Measurements from ENCODE around the gene RAB27A.
"Not testable (repeated sequence)": the region's sequence is repeated elsewhere in the genome, so short reads cannot be mapped to it uniquely, and the experiment has no call there.

RAB27A gene

GRCh38 chr15:55290528-55291057, 980 bp upstream of the RAB27A start:
- H3K4me3 ChIP-seq (ENCODE audit: low read depth, low read length): peak overlapping the region; percentile 86
- TF ChIP-seq, protein P1, sequence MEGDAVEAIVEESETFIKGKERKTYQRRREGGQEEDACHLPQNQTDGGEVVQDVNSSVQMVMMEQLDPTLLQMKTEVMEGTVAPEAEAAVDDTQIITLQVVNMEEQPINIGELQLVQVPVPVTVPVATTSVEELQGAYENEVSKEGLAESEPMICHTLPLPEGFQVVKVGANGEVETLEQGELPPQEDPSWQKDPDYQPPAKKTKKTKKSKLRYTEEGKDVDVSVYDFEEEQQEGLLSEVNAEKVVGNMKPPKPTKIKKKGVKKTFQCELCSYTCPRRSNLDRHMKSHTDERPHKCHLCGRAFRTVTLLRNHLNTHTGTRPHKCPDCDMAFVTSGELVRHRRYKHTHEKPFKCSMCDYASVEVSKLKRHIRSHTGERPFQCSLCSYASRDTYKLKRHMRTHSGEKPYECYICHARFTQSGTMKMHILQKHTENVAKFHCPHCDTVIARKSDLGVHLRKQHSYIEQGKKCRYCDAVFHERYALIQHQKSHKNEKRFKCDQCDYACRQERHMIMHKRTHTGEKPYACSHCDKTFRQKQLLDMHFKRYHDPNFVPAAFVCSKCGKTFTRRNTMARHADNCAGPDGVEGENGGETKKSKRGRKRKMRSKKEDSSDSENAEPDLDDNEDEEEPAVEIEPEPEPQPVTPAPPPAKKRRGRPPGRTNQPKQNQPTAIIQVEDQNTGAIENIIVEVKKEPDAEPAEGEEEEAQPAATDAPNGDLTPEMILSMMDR (IDR thresholded peaks at IDR 0.05; ENCODE audit: low read depth, low read length, missing control alignments): peak; percentile 91
- in situ Hi-C loops (cut with HindIII; ENCODE audit: low sequenced_read_pairs): no loop called here
- DNase-seq (ENCODE audit: low read depth): peak; percentile 49

DNA sequence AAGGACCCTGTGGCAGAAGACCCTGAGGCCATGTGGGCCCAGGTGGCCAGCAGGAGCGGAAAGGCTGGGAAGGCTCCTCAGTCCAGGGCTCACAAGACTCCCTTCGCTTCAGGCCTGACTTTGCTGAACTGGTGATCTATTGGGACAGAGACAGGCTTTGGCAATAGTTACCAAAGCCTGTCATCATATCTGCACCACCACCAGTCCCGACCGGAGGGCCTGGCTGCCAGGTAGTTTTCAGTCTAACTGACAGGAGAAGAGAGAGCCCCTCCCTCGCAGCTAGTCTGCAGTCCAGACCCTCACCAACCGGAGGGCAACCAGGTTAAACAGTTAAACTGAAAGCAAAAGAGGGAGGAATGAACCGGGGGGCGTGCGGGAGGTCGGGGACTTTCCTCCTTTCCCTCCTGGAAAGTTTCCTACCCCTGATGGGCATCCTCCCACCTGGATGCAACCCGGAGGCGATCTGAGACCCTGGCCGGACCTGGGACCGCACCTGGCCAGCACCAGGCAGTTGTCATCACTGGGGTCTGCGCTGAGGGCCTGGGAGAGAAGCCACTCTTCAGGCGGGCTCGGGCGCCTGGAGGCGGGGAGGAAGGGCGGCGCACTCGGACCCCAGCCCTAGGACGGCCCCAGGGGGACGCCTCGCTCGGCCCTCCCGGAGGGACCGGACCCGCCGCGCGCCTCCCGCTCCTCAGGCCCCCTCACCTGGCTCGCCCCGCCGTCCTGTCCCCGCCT, 435 bp downstream of the RAB27A start:
- TF ChIP-seq, protein P1 (IDR thresholded peaks at IDR 0.05; ENCODE audit: low read depth, low read length, missing control alignments): no peak
- peak overlapping the region; percentile 86 for H3K4me3 ChIP-seq (ENCODE audit: low read depth, low read length)
- in situ Hi-C loops (cut with HindIII; ENCODE audit: low sequenced_read_pairs): no loop called here
- no peak for DNase-seq (ENCODE audit: low read depth)

- in situ Hi-C loops (cut with HindIII; ENCODE audit: low sequenced_read_pairs): no loop called here
- DNase-seq (ENCODE audit: low read depth): no peak
- TF ChIP-seq, protein P1 (IDR thresholded peaks at IDR 0.05; ENCODE audit: low read depth, low read length, missing control alignments): no peak
- H3K4me3 ChIP-seq (ENCODE audit: low read depth, low read length): no peak overlapping the region
These were observed 1.5 kb downstream of the RAB27A start for GRCh38 chr15:55288006-55288717.

DNA sequence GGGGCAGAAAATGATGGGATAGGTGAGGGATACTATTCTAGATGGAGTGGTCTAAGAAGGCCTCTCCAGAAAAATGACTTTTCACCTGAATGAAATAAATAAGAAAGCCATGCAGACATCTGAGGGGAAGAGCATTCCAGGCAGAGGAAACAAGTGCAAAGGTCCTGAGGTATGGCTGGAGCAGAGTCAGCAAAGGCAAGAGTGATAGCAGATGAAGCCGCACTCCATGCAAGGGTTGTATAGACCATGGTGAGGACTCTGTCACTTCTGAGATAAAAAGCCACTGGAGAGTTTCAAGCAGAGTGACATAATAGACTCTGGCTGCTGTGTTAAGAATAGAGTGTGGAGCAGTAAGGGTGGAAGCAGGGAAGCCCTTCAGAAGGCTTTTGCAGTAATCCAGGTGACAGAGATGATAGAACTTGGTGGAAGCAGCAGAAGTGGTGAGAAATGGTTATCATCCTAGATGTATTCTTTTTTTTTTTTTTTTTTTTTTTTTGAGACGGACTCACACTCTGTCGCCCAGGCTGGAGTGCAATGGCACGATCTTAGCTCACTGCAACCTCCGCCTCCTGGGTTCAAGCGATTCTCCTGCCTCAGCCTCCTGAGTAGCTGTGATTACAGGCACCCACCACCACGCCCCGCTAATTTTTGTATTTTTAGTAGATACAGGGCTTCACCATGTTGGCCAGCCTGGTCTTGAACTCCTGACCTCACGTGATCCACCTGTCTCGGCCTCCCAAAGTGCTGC, 3.0 kb downstream of the RAB27A start:
- DNase-seq (ENCODE audit: low read depth); in situ Hi-C loops (cut with HindIII; ENCODE audit: low sequenced_read_pairs); H3K4me3 ChIP-seq (ENCODE audit: low read depth, low read length): not testable (repeated sequence)

GRCh38 chr15:55284426-55284825, 5.2 kb downstream of the RAB27A start:
- no peak overlapping the region for H3K4me3 ChIP-seq (ENCODE audit: low read depth, low read length)
- no peak for DNase-seq (ENCODE audit: low read depth)
- in situ Hi-C loops (cut with HindIII; ENCODE audit: low sequenced_read_pairs): no loop called here
- TF ChIP-seq, protein P1 (IDR thresholded peaks at IDR 0.05; ENCODE audit: low read depth, low read length, missing control alignments): no peak

DNA sequence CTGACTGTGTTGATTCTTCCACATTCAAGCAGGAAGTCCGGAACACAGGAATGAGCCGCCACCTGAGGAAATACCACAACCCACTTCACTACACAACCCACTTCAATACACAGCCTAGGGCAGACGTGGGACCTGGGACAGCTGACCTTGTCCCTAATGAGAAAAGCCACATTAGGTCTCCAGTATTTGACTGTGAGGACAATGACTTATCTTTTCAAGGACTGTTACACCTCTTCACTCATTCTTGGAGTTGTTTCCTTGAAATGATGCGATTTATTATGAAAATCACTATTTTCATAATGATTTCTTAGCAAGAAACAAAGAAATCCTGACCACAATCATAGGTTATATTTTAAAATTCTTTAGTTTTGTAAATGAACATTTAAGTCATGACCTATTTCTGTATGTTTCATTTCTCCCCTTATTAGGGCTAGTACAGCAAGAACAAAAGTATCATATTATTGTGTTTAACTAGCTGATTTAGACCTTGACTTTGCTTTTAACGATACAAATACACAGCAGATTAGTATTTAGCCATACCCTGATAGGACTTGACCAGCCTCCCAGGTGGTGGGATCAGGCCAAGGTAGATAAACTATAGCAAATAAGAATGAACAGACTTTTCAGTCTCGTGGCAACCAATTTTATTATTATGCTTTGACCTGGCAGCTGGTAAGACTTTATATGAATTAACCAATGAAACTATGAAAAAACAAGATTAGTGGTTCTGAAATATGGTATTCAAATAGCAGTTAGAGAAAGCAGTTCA, 6.0 kb downstream of the RAB27A start:
- TF ChIP-seq, protein P1 (IDR thresholded peaks at IDR 0.05; ENCODE audit: low read depth, low read length, missing control alignments): no peak
- H3K4me3 ChIP-seq (ENCODE audit: low read depth, low read length): no peak overlapping the region
- DNase-seq (ENCODE audit: low read depth): no peak
- in situ Hi-C loops (cut with HindIII; ENCODE audit: low sequenced_read_pairs): no loop called here

Measured in astrocyte of the cerebellum (primary cell).